H1 (cell line): ENCODE data around the gene SPATS1. TPM values are rescaled to one million over a fixed set of nuclear protein-coding genes. Genes with fewer than 3 reads are reported as not detected.
A peak's percentile ranks its signal among the peaks of the same experiment; 100 is the strongest.

ENCODE experiments used
- CBX8 ChIP-seq: fragments of 300-800, 300-1000 bp; sonication (generic); IDR thresholded peaks from 2 replicates; pipeline ENCODE4 v1.7.1; 2016; ENCODE audit warnings: low read depth, low read length, borderline replicate concordance
- CHD7 ChIP-seq: fragments of 300-600 bp; sonication (generic); IDR thresholded peaks from 2 replicates; pipeline ENCODE4 v1.7.1; 2012; ENCODE audit warnings: low read length, moderate library complexity, mild to moderate bottlenecking, inconsistent platforms; ENCODE audit not compliant: insufficient replicate concordance
- POU5F1 ChIP-seq: IDR thresholded peaks from 2 replicates; pipeline ENCODE4 v1.6.1; 2011; ENCODE audit warnings: low read depth, mild to moderate bottlenecking, low read length, moderate library complexity
- SIN3A ChIP-seq, 2 experiments: IDR thresholded peaks in 1 of 2; conservative IDR thresholded peaks in 1 of 2; 2 replicates each; pipeline ENCODE4 v1.6.1; 2011 to 2012; ENCODE audit warnings: low read length in 2 of 2, improper control_type of control experiment in 1 of 2, low read depth in 1 of 2, mild to moderate bottlenecking in 1 of 2
- polyA plus RNA-seq, 7 experiments: library from polyadenylated mRNA; depleted of rRNA in 3 of 7; stranded (reverse) in 5 of 7; unstranded in 2 of 7; fragments of >200 nt in 5 of 7; fragments of 200-250 nt in 2 of 7; gene quantifications; 1 replicate in 5 of 7; 2 replicates in 1 of 7; 4 replicates in 1 of 7; pipeline versions ENCODE4 v1.2.1 to v1.2.3, GENCODE V29; 2011 to 2013; ENCODE audit warnings: missing spikeins in 2 of 7, mixed read lengths in 2 of 7
- total RNA-seq: library from RNA; stranded (reverse); fragmentation: NEBNext Ultra II Directional; extraction: Animal tissue kit (Norgen Biotek cat#: 25700); gene quantifications from 2 replicates; pipeline ENCODE4 v1.2.1, GENCODE V29; 2021
- TF ChIP-seq, protein P1 (sequence below): IDR thresholded peaks from 2 replicates; pipeline ENCODE4 v1.6.1; 2011; ENCODE audit warnings: low read length, improper control_type of control experiment
- TF ChIP-seq, protein P2 (sequence below): IDR thresholded peaks from 2 replicates; pipeline ENCODE4 v1.6.1; 2012; ENCODE audit warnings: low read length, inconsistent platforms

Gene SPATS1
- total and polyA plus RNA-seq, 2 of the 8 experiments (the other 6 are each of a cell fraction or from before 2014, with no cell fraction given), result not detected

- TF ChIP-seq, protein P1, sequence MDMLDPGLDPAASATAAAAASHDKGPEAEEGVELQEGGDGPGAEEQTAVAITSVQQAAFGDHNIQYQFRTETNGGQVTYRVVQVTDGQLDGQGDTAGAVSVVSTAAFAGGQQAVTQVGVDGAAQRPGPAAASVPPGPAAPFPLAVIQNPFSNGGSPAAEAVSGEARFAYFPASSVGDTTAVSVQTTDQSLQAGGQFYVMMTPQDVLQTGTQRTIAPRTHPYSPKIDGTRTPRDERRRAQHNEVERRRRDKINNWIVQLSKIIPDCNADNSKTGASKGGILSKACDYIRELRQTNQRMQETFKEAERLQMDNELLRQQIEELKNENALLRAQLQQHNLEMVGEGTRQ, result no peak
- TF ChIP-seq CHD7 (no peak), POU5F1 (no peak), SIN3A (conservative IDR thresholded peaks at IDR 0.05 in 1 of 2, IDR thresholded peaks at IDR 0.05 in 1 of 2; ENCODE audit: low read depth in 1 of 2, low read length in 2 of 2) (peak; percentile 36 to 41; a peak in 1 of 4 replicates), CBX8 (no peak)
- TF ChIP-seq, protein P2, sequence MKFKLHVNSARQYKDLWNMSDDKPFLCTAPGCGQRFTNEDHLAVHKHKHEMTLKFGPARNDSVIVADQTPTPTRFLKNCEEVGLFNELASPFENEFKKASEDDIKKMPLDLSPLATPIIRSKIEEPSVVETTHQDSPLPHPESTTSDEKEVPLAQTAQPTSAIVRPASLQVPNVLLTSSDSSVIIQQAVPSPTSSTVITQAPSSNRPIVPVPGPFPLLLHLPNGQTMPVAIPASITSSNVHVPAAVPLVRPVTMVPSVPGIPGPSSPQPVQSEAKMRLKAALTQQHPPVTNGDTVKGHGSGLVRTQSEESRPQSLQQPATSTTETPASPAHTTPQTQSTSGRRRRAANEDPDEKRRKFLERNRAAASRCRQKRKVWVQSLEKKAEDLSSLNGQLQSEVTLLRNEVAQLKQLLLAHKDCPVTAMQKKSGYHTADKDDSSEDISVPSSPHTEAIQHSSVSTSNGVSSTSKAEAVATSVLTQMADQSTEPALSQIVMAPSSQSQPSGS, result peak; percentile 97
Observed at GRCh38 chr6:44387346-44388134, 45.1 kb downstream of the SPATS1 start, which contains the start of gene CDC5L (continued).
